NCI-H1105 treated with DMSO at 0.1 percent for 48 hours (cell line): ENCODE data around the gene LIF.
"Not testable (repeated sequence)": the region's sequence is repeated elsewhere in the genome, so short reads cannot be mapped to it uniquely, and the experiment has no call there.

ENCODE experiments used
- DNase-seq: peaks from one replicate; lab custom pipeline; 2025; lab: John Stamatoyannopoulos, UW

Gene LIF

DNA sequence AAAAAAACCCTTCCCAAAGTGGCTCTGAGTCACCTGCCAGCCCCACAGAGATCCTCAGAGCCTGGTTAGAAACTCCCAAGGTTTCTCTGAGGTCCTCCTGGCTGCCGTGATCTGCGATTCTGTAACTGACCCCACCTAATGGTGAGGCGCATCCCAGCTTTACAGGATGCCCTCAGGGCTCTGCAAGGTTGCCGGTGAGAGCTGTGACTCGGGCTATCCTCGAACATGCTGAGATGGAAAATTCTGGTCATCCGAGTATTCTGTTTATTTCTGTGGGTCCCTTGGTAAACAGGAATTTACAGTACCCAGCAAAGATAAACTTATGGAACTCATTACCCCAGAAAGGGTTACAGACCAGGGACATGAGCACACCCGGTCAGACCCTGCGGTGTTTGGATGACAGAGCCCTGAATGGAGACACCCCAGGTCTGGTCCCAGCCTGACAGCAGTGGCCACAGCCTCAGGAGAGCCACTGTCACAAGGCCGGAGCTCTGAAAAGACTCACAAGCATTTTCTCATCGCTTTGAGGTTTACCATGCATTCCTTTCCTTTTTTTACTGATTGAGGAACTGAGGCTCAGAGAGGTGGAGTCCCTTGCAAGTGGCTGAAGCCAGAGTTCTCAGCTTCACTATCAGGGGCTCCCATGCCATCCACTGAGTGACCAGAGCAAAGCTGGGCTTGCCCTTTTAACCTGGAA is 22.2 kb downstream of the LIF start:
- no peak for DNase-seq

DNA sequence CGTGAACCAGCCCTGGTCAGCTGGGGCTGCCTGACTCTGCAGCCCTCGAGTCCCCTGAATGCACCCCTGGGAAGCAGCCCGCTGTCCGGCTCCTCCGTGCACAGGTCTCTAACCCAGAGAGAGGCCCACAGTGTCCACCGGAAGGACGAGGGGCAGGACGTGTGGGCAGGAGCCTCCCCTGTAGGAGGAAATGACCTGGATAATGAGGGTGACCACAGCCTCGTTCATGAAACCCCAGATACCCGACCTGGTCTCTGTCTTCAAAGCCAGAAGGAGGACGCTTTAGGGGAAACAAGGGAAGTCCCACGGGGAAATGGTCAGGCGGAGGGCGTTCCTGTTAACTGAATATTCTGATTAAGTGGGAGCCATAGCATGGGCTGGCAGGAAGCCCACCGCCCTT is 23.3 kb downstream of the LIF start:
- no peak for DNase-seq

DNA sequence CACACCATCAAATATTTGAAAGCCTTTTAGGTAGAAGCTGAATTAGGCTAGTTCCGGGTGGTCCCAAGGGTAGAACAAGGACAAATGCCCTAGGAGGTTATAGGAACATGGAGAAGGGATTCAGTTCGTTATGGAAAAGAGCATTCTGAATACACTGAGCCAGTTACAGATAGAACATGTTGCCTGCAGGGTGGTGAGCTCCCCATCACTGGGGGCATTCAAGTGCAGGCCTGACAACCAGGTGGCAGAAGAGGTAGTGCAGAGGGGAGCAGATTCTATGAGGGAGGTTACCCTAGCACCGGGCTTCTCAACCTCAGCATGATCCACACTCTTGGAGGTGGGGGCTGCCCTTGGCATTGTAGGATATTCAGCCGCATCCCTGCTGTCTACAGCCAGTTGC is 24.2 kb downstream of the LIF start:
- DNase-seq, result no peak

DNA sequence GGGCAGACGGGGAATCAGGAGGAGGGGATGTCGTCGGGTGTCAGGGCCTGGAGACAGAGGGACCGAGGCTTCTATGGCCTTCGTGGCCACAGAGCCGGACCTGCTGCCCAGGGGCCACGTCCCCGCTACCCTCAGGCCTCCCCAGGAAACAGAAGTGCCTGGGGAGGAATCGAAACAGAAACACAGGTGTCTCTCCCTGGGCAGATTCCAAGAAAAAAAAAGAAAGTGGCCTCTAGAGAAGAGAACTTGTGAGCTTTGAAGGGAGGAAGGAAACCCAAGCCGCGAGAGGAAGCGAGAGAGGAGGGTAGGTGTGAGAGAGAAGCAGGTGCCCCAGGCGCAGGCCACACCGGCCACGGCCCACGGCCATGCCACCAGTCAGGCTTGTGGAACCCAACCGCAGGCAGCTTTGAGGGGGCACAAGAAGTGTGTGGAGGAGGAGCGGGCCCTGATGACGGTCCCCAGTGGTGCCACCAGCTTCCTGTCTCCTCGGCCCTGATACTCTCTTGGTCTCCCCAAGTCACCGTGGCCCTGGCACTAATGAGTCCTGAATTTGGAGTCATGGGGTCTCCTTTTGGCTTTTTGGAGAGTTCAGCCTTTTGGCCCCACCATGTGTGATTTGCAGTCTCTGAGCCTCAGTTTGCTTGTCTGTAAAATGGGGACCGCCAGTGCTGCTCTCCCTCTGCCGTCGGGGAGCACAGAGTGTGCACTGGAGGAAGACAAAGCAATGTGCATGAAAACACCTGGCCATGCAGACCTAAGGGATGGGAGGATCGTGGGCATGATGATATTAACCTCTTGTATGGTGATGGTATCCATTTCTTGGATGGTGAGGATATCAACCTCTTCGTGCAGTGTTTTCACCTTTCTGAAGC is 25.2 kb downstream of the LIF start:
- no peak for DNase-seq

DNA sequence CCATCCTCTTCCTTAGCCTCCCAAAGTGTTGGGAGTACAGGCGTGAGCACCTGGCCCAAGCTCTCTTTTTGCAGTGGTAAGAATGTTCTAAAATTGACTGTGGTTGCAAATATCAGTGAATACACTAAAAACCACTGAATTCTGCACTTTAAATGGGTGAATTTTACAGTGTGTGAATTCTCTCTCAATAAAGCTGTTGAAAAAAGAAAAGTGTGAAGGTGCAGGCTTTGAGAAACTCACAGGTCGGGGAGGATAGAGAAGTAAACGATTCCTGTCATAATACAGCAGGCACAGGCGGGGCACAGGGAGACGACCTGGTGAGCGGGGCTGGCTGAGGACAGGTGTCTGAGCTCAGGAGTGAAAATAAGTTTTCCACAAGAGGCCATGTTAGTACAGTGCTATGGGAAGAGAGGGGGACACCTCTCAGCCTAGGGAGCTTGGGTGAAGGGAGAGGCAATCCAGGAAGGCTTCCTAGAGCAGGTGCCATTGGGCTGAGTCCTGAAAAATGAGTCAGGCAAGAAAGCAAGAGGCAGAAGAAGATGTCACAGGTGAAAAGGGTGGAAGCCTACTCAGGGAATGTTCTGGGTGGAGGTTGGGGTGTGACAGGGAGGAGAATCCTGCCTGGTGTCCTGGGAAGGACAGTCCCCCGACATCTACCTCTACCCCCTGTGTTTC is 26.1 kb downstream of the LIF start:
- no peak for DNase-seq

DNA sequence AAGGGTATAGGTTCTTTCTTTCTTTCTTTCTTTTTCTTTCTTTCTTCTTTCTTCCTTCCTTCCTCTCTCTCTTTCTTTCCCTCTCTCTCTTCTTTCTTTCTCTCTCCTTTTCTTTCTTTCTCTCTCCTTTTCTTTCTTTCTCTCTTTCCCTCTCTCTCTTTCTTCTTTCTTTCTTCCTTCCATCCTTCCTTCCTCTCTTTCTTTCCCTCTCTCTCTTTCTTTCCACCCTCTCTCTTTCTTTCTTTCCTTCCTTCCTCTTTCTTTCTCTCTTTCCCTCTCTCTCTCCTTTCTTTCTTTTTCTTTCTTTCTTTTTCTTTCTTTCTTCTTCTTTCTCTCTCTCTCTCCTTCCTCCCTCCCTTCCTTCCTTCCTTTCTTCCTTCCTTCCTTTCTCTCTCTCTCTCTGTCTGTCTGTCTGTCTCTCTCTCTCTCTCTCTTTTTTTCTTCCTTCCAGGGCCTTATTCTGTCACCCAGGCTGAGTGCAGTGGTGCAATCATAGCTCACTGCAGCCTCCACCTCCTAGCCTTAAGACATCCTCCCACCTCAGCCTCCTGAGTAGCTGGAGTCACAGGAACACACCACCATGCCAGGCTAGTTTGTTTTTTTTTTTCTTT is 26.8 kb downstream of the LIF start:
- no peak for DNase-seq

DNA sequence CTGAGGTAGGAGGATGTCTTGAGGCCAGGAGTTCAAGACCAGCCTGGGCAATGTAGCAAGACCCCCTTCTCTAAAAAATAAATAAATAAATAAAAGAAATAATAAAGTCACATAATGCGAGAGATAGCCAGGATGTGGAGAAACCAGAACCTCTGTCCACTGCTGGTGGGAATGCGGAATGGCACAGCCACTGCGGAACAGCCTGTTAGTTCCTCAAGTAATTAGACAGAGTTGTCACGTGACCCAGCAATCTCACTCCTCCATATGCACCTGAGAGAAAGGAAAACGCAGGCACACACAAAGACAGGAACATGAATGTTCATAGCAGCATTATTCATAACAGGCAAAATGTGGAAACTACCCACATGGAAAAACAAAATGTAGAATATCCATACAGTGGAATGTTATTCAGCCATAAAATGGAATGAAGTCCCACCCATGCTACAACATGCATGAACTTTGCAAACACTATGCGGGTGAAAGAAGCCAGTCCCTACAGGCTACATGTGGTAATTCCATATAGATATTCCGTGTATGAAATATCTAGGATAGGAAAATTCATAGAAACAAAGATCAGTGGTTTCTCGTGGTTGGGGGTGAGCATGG is 27.4 kb downstream of the LIF start:
- no peak for DNase-seq

DNA sequence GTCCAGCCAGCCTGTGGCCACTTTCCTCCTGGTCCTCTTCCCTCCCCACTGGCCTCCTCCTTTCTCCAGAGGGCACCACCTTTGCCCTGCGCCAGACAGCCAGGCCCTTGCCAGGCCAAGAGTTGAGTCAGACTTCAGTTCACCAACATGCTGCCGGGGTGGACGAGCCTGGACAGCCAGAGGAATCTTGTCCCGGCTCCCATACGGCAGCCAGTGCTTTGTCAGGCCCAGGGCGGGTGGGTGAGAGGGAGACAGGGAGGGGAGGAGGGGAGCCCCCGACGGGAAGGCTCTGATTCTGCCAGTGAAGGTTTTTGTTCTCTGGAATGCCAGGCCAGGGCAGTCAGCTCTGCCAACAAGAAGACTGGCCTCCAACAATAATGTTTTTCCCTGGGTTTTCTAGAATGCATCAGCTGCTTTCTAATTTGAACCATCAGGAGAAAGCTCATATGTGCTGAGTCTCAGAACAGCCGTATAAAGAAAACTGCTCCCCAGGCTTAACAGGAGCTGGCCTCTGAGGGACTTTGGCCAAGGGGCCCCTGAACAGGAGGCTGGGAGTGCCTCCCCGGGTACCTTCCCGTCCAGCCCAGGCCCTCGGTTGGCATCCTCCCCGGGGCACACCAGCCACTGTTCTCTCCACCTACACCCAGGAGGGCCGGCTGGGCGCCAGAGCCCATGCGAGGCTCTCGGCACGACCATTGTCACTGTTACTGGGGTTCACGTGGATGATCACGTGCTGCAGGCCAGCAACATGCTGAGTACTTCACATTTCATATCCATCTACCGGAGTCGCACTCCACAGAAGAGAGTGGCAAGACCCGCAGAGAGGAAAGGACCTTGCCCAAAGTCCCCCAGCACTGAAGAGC is 28.6 kb downstream of the LIF start:
- no peak for DNase-seq

DNA sequence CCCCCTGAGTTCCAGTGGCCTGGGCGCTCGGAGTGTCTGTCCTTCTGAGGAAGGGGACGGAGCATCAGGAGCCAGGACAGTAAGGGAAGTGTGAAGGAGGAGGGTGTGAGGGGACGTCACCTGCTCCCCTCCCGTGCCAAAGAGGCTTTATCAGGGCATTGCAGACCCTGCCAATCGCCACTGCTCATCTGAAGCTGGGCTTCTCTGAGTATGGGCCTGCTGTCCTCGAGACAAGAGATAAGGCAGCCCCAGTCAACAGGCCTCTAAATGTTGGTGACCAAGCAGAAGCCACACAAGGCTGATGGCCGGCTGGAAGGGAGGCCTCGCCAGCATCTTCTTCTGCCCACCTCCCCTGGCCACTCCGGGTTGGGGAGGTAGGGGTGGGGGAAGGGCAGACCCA is 29.8 kb downstream of the LIF start:
- no peak for DNase-seq

DNA sequence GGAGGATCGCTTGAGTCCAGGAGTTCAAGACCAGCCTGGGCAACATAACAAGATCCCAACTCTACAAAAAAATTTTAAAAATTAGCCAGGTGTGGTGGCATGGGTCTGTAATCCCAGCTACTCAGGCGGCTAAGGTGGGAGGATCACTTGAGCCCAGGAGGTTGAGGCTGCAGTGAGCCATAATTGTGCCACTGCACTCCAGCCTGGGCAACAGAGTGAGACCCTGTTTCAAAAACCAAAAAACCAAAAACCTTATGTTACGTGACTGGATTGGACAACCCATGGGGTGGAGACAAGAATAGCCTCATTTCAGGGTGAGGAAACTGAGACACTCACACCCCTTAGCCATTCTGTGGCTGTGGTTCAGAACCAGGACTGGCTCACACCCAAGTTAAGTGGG is 30.3 kb downstream of the LIF start:
- not testable (repeated sequence) for DNase-seq

DNA sequence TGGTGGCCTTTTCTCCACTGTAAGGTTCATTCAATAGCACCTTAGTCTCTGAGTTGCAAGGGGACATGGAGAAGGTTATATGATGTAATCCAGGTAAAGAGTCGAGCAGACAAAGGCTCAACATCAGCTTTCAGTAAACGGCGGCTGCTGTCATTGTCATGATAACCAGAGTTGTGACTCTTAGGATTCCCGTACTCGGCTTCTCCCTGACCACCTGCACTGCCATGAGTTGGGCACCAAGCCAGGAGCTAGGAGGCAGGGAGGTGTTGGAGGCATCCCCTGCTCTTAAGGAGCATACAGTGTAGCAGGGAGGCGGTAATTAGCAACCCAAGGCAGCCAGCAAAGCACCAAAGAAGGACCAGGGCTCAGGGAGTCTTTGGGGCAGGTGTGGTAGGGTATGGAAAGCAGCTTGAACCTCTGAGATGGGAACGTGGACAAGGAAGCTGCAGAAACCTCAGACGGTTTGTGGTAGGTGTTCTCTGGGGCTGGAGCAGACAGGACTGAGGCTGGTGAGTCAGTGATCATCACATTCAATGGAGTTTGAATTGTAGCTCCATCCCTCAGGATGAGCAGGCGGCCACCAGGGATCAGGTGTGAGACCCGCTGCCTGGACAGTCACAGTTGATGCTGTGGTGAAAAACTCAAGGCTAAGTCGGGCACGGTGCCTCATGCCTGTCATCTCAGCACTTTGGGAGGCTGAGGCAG is 31.7 kb downstream of the LIF start:
- DNase-seq, result peak; percentile 63

DNA sequence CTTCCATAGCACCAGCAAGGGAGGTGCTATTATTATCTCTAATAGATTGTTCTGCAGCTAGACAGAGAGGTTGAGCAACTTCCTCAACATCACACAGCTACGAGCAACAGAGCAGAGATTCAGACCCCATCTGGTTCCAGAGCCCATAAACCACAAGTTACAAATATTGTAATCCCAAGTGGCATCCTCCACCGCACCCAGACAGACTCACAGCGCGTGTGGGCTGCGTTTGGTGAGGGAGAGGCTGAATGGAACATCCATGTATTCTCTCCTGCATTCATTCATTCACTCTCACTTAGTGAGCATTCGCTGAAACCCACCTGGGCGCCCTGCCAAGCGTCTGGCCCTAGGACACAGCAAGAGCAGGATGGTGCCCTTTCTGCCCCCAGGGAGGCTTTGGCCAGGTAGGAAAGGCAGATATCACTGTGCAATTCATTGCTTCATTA is 33.5 kb downstream of the LIF start:
- no peak for DNase-seq

DNA sequence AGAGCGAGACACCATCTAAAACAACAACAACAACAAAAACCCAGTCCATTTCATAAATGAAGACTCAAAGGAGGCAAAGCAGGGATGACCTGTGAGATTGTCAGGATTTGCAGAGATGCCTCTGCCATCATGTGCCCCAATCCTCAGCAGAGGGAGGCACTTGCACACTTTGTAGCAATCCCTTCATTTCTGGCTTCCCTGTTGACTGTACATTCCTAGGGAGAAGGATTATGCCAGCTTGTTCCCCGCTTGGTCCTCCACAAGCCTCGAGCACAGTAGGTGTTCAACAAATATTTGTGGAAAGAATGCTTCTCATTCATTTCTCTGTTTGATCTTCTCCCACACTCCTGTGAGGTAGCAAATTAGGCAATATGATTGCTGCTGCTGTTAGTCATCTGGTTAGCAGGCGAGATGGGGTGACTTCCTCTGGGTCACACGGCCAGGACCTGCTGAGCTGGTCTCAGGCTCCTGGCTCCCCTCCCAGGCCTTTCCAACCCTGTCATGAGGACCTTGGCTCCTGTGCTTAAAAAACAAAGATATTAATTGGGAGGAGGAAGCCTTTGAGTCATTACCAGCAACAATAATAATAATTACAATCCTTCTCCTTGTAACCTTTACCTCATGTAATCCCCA is 34.1 kb downstream of the LIF start:
- DNase-seq, result no peak

DNA sequence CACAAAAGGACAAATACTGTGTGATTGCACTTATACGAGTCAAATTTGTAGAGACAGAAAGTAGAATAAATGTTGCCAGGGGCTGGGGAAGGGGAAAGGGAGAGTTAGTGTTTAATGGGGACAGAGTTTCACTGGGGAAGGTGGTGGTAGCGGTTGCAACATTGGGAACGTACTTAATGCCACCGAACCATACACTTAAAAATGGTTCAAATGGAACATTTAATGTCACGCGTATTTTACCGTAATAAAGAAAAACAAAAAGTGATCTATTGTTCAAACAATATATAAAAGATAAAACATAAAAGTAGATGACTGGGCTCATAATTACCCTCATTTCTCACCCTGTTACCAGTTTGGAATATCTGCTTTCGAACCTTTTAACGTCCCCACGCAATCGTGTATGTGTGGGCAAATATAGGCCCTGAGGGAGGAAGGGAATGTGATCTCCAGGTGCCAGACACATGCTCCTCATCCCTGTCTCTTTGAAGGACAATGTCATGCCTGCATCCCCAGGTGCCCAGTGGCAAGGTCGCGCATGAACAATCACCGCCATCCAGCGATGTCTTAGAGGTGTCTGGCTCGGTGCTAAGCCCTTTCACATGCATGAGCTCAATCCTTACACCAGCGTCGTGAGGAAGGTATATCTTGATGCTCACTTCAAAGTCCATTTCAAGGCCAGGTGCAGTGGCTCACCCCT is 35.3 kb downstream of the LIF start:
- no peak for DNase-seq

DNA sequence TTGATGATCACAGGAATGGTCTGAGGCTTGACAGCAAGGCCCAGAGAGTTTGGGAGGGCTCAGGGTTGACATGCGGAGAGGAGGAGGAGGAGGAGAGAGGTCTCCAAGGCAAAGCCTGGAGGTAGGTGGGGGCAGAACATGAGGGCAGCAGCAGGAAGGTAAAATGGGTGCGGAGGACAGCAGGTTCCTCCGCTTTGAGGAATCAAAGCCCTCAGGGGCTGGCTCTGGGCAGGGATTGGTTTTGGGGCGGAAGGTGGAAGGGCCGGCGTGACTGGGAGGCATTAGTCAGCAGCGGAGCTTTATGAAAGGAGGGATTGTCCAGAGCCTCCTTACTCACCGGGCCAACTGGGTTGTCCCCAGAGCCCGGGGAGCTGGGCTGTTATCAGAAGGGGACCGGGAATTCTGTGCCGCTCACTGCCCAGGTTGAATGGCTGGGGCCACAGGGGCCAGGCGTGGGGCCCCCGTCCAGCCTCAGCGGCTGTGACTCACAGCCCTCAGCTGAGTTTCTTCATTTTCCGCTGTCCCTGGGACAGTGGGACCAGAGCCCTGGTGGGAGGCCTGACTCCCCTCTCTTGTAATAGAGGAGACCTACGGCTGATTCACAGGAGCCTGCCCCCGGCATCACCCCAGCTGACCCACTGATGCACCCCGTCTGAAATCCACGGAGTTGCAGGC is 36.2 kb downstream of the LIF start:
- DNase-seq, result no peak

DNA sequence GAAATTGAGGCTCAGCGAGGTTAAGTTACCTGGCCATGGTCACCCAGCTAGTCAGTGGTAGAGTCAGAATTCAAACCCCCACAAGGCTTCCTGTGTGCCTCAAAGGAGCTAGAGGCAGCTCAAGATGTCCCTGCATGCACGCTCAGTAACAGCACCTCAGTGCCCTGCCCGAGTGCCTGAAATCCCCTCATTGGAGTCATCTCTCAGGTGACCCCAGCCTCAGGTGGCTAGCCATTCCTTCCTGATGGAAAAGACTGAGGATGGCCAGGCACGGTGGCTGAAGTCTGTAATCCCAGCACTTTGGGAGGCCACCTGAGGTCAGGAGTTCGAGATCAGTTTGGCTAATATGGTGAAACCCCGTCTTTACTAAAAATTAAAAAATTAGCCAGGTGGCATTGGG is 36.9 kb downstream of the LIF start:
- DNase-seq, result no peak

DNA sequence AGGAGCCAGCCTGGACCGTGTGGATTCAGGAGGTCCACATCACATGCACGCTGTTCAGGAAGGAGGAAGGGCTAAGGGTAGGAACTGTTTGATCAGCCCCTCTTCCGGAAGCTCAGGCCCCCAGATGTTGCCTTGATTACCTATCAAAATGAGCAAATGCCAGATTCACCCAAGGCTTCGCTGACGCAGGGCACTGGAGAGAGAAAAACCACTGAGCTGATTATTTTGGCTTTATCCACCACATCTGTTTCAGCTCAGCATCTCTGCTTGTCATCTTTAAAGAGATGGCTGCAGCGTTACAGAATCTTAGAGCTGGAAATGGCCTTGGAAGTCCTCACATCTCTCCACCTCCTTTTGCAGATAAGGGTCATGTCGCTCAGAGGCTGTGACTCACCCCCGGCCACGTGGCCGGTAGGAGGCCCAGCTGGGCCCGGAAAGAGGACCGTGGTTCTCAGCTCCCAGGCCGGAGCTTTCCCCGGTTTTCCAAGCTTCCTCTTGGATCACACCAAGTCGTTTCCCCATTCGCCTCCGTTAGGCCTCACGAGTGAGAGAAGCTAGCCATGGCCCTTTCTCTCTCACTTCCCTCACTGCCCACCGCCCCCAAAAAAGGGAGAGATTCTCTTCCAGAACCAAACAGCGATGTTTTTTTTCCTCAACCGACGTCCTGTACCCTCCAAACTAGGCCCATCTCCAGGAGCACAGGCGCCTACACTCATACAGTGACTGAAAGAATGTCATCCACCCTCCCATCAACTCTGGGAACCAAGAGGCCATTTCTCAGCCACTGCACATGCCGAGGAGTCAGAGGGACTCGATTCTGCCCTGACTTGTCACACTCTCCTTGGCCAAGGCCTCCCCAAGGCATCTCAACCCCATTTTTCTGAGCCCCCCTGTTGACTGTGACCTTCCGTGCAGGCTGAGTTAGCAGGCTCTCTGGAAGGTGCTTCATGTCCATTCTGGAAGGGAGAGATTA is 37.6 kb downstream of the LIF start:
- DNase-seq, result no peak

DNA sequence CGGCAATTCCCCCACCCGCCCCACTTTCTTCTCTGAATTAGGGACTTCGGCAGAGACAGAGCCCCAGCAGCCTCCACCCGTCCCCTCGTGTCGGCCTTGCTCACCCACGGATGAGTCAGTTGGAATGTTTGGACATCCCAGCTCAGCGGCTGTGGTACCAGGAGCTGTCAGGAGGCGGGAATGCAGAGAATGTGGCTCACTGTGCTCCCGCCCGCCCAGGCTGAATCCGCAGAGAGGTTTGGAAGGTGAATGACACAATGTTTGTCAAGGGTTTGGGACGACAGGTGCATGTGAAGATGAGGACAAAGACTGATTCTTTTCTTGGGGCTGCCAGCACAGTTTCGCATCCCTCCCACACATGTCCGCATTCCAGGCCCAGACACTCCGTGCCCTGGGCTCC is 39.6 kb downstream of the LIF start:
- no peak for DNase-seq
